DMS153 treated with DMSO at 0.1 percent for 48 hours (cell line): ENCODE data around the gene C8B.

Experiments
- DNase-seq: peaks from one replicate; lab custom pipeline; 2025; ENCODE audit not compliant: unreplicated experiment; lab: John Stamatoyannopoulos, UW

C8B gene

DNA sequence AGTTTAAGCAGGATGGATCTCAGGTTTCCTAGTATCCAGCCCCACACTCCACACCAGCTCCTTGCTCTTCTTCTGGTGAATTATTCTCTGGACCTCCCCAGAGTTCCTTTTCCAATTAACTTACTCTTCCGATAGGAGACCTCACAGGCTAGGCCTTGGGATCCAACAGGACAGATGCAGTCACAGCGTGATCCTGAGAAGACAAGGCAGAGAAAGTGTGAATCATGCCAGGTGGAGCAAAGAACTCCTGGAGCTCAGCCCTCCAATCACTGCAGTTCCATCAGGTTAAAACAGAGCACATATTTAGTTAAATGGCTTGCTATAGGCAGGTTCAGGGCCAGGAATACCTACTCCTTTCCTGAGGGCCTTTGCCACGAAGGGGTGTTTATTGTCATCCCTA lies 34.1 kb downstream of the C8B start:
- DNase-seq: no peak

DNA sequence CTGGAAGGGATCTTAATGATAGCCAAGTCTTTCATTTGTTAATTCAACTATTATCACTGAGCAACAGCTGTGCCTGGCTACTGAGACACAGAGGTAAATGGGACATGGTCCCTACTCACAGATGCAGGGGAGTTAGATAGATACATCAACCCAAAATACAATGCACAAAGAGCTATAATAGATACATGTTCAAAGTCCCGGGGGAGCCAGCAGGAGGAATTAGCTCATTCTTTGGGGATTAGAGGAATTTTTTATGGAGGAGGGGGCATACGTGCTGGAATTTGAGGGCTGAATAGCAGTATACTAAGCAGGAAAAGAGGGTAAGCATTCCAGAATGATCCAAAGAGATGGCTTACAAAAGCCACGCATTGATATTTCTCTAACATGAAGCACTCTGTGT lies 34.6 kb downstream of the C8B start:
- no peak for DNase-seq

DNA sequence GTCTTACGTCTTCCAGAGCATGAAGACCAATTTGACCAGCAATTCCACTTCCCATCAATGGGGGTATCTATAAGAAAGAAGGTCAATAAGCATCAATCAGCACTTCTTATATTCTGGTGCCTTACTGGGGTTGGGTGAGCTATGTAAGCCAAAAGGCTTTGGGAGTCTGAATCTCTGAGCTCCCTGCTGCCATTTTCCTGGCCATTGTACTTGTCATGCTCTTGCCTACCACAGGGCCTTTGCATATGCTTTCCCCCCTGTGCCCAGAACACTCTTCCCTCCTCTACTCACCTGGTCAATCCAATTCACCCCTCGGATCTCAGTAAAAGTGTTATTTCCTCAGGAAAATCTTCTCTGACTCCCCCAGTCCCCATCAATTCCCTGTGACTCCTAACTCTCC lies 36.3 kb downstream of the C8B start:
- DNase-seq: no peak

DNA sequence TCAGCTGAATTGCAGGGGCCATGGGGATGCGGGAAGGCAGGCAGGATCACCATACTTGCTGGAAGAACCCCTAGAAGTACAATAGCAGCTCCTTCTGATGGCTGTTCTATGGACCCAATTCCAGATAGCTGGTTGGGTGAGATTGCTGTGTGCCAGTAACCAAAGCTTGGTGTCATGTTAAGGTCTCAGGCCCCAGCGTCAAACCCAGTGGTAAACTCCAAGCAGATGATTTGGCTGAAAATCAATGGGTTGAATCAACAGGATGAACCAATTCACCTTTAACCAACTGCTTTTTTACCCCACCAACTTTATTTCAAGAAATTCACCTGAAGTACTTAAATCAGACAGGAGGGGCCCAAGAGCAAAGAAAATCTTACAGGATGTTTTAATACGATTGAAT lies 37.8 kb downstream of the C8B start:
- DNase-seq: no peak

DNA sequence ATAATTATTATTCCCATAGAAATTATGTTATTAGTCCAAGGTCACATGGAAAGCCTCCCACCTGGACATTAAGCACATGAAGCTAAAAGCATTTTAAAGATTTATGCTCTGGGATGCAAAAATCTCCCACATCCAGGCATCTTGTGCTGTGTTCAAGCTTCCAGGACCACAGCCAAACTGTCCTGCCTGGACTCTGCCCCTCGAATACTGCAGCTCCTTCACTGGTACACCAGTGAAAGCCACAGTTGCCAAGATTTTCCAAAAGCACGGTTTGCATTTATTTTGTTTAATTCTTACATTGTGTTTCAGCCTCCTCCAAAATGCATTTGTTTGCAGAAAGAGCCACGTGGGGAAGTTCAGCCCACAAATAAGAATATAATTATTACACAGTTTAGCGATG lies 38.6 kb downstream of the C8B start:
- DNase-seq: no peak

DNA sequence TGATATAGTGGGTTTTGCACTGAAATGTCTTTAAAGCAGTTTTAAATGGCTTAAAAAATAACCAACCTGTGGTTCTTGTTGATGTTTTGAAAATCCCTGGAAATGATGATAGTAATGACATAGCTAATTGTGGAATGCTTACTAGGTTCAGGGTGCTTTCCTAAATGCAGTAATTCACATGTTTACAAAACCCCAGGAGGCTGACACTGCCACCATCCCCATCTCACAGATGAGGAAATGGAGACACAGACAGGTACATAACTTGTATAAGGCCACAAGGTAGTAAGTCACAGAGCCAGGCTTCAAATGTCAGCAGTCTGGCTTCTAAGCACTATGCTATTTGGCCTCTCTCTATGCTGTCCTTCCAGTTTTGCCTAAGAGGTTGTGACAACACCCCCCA lies 40.6 kb downstream of the C8B start:
- no peak for DNase-seq

DNA sequence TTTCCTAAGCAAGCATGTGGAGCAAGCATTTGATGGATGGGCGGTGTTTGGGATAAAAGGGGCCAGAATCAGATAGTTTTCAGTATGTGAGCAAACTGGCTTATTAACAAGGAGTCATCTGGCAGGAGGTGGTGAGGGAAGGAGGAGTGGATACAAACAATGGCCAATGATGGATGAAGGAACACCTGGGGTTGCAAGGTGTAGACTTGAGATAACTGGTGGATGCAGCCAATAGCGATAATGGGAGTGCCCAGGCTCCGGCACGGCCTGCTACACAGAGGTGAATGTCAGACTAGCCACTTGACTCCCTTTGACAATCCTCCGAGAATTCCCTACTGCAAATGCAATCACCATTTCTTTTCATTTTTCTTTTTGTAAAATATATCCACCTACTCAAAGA lies 41.7 kb downstream of the C8B start:
- no peak for DNase-seq

DNA sequence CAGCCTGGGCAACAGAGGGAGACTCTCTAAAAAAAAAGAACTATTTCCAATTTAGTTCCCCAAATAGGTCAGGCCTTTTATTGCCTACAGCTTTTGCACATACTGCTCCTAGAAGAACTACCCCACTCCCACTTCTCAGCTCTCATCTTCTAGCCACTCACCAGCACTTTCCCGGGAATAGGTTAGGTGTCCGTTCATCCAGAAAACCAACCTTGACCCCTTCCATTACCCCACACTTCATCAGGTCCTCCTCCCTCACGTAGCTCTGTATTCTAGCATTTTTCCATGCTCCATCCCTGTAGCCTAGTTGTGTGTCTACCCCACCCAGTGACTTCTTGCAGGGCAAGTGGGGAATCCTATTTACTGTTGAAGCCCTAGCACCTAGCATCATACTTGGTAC lies 42.6 kb downstream of the C8B start:
- DNase-seq: no peak

DNA sequence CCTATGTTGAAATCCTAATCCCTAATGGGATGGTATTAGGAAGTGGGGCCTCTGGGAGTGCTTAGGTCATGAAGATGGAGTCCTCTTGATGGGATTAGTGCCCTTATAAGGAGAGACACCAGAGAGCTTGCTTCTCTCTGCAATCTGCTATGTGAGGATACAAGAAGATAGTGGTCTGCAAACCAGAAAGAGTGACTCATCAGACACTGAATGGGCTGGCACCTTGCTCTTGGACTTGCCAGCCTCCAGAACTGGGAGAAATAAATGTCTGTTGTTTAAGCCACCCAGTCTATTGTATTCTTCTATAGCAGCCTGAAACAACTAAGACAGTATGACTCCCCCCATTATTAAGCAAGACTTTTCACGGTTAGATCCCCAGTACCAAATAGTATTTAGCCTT lies 43.3 kb downstream of the C8B start:
- no peak for DNase-seq

DNA sequence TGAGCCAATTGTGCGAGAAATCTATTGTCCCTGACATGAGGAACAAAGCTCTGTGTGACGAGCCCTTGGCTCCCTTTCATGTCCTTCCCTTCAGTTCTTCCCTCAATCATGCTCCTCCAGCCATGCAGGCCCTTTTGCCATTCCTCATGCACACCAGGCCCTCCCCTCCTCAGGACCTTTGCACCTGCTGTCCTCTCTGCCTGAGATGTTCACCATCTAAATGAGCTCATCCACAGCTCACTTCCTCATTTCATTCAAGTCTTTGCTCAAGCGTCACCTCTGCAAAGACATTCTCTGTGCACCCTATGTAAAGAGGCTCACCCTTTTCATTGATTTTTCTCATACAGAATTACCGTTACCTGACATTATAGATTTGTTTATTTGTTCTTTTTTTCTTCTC lies 43.7 kb downstream of the C8B start:
- DNase-seq: no peak

DNA sequence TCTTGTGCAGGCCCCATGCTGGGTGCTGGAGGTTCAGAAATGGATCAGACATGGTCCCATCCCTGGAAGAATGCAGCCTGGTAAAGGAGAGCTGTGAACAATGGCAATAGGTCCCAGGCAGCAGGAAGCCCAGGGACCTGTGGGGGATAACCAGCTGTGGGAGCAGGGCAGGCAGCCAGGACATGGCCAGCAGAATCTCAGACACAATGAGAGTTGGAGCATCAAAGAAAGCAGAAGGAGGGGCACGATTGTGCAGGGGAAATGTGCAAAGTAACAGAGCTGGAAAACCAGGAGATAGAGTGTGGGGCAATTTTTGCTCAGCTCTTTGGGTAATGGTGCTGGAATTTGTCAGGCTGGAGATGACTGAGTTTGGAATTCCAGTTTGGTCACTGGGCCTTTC lies 44.3 kb downstream of the C8B start:
- no peak for DNase-seq

DNA sequence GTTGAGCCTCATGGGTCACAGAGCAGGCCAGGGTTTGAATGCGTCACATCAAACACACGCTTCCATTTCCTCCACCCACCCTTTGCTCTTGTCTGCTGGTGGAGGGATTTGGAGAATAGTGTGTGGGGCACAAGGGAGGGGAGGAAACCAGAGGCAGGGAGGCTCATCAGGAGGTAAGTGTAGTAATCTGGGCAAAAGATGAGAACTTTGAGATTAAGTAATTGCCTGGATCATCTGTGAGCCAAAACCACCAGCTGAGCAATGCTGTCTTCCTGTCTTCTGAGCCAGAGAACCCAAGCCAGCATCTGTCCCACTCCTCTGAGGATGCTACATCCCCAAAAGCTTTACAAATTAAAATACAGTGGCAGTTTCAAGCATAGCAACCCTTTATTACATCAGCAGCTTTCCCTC lies 45.2 kb downstream of the C8B start:
- DNase-seq: no peak

DNA sequence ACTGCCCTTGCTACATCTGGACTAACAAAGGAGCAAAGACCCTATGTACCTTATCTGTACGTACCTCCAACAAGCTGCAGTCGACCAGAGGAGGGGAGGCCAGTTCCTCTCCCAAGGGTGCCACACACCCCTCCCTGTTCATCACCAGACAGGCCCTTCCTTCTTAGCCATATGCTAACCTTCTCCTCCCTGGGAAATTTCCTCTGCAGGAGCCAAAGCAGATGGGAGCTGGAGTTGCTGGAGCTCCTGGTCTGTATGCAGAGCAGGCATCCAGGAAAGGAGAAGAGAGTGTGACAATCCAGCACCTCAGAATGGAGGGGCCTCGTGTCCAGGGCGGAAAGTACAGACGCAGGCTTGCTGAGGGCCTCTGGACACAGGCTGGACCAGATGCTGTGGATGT lies 48.5 kb downstream of the C8B start:
- DNase-seq: no peak

DNA sequence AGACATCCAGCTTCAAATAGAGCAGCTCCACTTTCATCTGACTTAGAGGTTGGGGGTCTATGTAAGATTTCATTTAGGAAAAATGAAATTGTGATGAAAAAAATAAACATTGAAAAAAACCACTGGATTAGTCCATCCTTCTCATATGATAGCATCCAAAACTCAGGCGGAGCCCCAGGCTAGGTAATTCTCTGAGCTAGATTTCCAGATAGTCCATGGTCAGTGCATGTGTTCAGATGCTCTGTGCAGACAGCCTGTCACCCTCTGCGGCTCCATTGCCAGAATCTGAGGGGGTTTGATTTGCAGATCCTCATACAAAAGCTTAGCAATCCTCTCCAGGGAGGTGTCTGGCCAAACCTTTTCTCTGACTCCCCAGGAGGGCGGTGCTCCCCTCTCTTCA lies 49.2 kb downstream of the C8B start:
- DNase-seq: no peak

DNA sequence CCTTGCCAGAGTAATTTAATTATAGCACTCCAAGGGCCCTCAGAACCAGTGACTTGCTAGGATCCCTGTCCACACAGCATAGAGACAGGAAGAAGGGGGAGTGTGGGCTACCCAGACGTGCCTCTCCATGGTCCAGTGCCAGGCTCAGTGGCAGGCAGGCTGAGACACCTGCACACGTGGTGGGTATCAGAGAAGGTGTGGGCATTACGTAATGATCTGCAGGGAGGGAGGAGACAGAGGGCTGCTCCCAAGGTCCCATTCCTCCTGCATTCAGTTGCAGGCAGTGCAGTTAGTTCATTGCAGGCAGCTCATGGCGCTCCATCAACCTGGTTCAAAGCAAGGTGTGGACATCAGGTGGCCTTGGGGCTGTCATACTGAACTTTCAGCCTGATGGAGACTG lies 49.9 kb downstream of the C8B start:
- DNase-seq: no peak

DNA sequence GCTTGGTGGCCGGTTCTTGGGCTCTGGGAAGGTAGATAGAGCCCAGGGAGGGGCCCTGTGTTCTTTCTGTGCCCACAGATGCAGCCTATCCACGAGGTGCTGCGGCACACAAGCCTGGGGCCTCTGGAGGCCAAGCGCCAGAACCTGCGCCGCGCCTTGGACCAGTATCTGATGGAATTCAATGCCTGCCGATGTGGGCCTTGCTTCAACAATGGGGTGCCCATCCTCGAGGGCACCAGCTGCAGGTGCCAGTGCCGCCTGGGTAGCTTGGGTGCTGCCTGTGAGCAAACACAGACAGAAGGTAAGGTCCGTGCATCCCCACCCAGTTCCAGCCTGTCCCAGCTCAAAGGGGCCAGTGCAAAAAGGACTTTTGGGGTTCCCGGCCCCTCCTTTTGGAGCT lies 53.5 kb downstream of the C8B start:
- DNase-seq: no peak

DNA sequence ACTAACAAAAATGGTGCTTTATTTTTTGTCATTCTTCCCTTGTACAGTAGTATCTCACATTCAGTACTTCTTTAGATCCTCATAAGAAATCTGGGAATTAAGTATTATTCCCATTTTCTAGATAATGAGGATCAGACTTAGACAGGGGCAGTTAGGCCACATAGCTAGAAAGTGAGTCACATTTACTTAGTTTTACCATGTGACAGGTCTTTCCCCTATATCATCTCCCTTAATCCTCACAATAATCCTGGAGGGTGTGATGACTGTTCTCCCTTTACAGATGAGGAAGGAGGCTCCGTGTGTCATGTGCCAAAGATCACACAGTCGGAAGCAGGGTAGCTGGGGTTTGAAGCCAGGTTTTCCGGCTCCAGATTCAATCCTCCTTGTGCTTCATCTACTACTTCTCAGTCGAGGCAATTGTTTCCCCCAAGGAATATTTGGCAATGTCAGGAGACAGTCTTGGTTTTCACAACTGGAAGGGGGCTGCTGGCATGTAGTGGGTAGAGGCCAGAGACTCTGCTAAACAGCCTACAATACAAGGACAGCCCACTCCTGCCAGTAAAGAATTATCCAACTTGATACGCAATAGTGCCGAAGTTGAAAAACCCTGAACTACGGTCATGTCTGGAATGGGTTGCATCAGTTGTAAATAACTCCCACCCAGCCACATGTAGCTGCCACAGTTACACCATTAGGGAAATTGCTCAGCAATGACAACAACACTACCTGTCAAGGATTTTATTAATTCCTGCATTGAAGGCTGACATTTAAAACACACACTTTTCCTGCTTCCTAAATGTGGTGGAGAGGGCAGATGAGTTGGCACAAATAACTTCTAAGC lies 54.5 kb downstream of the C8B start:
- no peak for DNase-seq

DNA sequence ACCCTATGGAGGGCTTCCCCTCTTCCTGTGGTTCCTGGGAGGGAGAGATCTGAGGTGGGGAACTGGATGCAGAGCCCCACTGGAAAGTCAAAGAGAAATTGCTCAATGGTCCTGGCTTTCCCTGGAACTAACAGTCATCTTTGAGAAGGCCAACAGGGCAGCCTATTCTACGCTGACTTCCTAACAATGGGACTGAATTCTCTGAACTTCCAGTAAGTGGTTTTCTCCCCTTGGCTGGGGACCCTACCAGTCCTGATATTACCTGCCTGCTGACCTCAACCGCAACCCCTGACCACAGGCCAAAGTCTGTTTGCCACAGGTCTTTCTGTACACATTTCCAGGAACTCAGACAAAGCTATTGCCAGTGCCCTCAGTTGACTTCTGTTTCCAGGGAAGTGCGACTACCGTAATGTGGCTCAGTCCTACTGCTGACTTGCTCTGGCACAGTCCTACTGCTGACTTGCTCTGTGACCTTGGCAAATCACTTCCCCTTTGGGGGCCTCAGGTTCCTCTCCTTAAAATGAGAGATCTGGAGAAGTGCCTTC lies 55.3 kb downstream of the C8B start:
- no peak for DNase-seq

DNA sequence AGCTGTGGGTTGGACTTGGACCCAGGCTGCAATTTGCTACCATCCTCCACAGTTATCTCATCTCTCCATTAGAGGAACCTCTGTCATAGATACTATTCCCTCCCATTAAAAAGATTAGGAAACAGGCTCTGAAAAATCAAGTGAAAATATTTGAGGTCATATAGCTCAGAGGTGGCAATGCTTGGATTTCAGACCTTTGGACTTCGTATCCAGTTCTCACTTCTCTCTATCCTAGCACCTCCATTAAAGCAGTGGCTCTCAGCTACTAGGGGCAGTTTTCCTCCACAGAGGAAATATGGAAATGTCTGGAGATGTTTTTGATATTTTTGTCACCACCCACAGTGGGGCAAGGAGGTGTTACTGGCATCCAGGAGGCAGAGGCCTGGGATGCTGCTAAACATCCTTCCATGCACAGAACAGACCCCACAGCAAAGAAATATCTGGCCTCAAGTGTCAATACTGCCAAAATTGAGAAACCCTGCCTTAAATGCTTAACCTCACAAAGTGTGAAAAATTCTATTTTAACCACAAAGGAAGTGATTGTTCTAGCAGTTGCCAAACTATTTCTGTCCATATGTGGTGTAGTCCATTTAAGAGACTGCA lies 57.1 kb downstream of the C8B start:
- DNase-seq: no peak

DNA sequence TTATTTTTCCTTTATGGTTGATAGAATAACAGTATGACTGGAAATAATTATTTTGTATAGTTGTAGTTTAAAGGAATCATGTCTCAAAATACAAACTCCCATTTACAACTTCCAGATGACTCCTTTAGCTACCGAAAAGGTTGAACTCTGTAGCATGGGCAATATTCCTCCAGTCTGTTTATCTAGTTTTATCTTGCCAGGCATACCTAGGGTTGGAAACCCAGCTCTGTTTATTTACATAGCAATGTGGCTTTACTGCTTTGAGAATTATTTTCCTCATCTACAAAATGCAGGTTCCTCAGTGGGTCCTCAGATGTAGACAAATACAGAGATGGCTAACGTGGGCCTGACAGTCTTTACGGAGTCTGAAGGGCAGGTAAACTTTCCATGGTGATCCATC lies 60.1 kb downstream of the C8B start:
- DNase-seq: no peak

DNA sequence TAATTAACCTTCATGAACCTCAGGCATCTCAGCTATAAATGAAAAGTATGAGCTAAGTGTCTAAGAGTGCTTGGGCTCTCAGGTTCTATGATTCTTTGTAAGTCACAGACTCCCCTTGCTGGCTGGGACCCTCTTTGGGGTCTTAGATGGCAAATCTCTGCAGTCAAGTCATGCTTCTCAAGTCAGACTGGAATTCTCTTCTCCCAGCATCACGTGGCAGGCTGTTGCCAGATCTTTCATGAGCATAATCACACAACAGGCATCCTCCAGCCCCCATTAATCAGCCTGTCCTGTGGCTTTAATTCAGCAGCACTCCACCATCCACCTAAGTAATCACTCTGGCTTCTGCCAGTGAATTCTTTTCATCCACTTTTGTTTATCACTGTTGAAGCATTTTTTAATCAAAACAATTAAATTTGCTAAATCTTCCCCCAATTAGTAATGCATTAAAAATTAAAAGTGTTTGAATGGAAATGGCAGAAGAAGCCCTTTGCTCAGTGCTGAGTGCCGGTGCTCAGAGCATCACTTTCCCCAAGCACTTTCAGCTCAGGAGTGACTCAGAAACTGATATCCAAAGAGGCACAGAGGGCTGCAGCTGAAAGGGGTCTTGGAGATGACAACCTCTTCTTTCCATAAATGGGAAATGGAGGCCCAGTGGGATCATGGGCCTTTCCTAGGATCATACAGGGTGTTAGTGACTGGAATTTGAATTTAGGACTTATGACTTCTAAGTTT lies 61.0 kb downstream of the C8B start:
- DNase-seq: no peak

DNA sequence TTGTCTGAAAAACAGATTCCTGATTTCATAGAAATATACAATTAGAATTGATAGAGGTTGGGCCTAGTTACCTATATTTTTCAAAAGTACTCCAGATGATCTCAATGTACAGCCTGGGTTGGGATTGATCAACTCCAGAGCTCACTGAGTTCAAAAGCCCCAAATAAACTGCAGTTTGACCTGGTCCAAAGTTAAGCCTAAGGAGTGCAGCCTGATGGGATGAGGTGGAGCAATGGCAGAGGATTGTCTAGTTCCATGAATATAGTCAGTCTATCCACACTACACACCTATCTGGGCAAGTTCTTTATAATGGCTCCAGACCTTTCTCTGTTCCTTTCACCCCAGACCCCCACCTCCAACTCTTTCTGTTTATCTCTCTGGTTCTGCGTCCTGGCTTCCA lies 62.0 kb downstream of the C8B start:
- no peak for DNase-seq
